ENCODE data around the gene ARAF. TPM values are rescaled to one million over a fixed set of nuclear protein-coding genes. Genes with fewer than 3 reads are reported as not detected.

The ARAF gene
- total and polyA plus RNA-seq, 2 of the 4 experiments (the other 2 are of a cell fraction), result 9.1 to 52.2 TPM

GRCh38 chrX:47563801-47564315 lies 2.9 kb downstream of the ARAF start:
- Histone ChIP-seq H2BK5ac (ENCODE audit: low read depth, low read length, poor library complexity, severe bottlenecking) (no peak overlapping the region), H3K27me3 (ENCODE audit: control insufficient read depth, insufficient read depth, low read length) (no peaks in the 10 kb centered on the region), H2AK9ac (replicated peaks; ENCODE audit: low read depth, low read length, poor library complexity) (no peak overlapping the region), H2BK120ac (ENCODE audit: low read depth, low read length) (no peak overlapping the region), H3K79me1 (ENCODE audit: low read depth in 1 of 2, low read length in 2 of 2) (peaks cover 12 to 40% of the 10 kb centered on the region in 2 experiments), H2BK15ac (ENCODE audit: low read depth, low read length) (no peak overlapping the region; the same call in 2 of the 3 replicates), H3K56ac (ENCODE audit: extremely low read depth, insufficient read depth, low read length) (no peak overlapping the region), H3K23ac (ENCODE audit: low read depth, low read length) (no peak overlapping the region), H3K18ac (ENCODE audit: low read depth, low read length) (no peak overlapping the region), H4K91ac (ENCODE audit: insufficient read depth, low read depth, low read length) (no peak overlapping the region), H4K8ac (ENCODE audit: low read depth in 2 of 2, low read length in 2 of 2) (no peak overlapping the region), H2AFZ (replicated peaks; ENCODE audit: low read length, poor library complexity) (no peak overlapping the region), H3K9ac (ENCODE audit: low read depth, low read length) (no peak overlapping the region), H3K9me1 (ENCODE audit: insufficient read depth, low read length) (peaks cover 3% of the 10 kb centered on the region; the same call in 1 of the 2 replicates), H4K5ac (ENCODE audit: low read depth, low read length) (no peak overlapping the region), H2BK20ac (ENCODE audit: low read depth, low read length) (no peak overlapping the region), H3K4me3 (ENCODE audit: insufficient read depth, low read depth, low read length) (no peak overlapping the region), H3K27ac (ENCODE audit: insufficient read depth, low read length) (no peak overlapping the region), H3K9me3 (ENCODE audit: control insufficient read depth, insufficient read depth, low read length) (no peaks in the 10 kb centered on the region), H4K20me1 (ENCODE audit: insufficient read depth, low read length) (peaks cover 4% of the 10 kb centered on the region), H3K36me3 (ENCODE audit: control insufficient read depth, insufficient read depth, low read length) (peaks cover 22% of the 10 kb centered on the region), H3K4me2 (ENCODE audit: low read depth, low read length) (no peak overlapping the region), H3K14ac (replicated peaks; ENCODE audit: low read depth, low read length) (no peak overlapping the region), H3K4me1 (ENCODE audit: control insufficient read depth, insufficient read depth, low read length) (0 out of 2 replicates have a peak, but pooled peaks cover 1% of the 10 kb centered on the region), H3K4ac (ENCODE audit: low read depth, low read length) (no peak overlapping the region), H2AK5ac (ENCODE audit: low read depth, low read length) (no peak overlapping the region)
- ChIA-PET POLR2A (ENCODE audit: unreplicated experiment) (no interaction called here), CTCF (no interaction called here)
- DNase-seq, result peak; percentile 76
- BruUV-seq (replicated peaks), result no TSS peak
- no peak for ATAC-seq (ENCODE audit: low read depth)
- peak; percentile 57 for TF ChIP-seq CEBPB (IDR thresholded peaks at IDR 0.05; ENCODE audit: low read depth, low read length)
- no peak for TF ChIP-seq CHD1 (IDR thresholded peaks at IDR 0.05; ENCODE audit: low read depth, low read length)
- intact Hi-C loops (cut with micrococcal nuclease) (loop anchor here (5.0 kb wide), 1 partner anchor 463 kb away; no protein-coding TSS in a partner anchor), in situ Hi-C loops (cut with MboI; ENCODE audit: low sequenced_read_pairs) (loop anchor here (5.0 kb wide), 1 partner anchor 83 kb away; no protein-coding TSS in a partner anchor), dilution Hi-C loops (cut with HindIII; ENCODE audit: low sequenced_read_pairs, unreplicated experiment) (no loop called here)
- 40% methylated on average over 1 of the region's 8 CpGs; no CpG with 5 or more reads in 1 of the 2 experiments for WGBS, 2 experiments (ENCODE audit: extremely low coverage in 2 of 2, insufficient read length in 1 of 2)
